CD4-positive, alpha-beta T cell treated with Interleukin-12 subunit alpha and Interleukin-12 subunit beta, for 1 hour (primary cell): ENCODE data around the gene DLG2.
"Not testable (repeated sequence)": the region's sequence is repeated elsewhere in the genome, so short reads cannot be mapped to it uniquely, and the experiment has no call there.

Source experiments
- DNase-seq: peaks from one replicate; pipeline ENCODE4 v3.0.0-alpha.2; 2020

The DLG2 gene

DNA sequence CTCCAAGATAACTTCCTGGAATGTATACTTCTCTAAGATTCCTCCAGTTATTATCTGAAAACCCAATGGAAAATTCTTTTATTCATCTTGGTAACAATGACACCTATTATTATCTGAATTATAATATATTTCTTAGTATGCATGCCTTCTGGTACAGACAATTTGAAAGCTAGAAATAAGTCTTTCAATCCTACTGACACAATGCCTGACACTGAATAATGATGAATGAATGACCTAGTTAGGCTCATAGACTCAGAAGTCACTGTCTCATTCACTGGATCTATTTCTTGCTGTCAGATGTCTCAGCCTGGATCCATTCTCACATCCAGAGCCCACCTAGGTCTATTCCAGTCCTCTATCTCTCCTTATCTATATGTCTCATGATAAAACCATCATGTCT lies 1214.3 kb downstream of the DLG2 start:
- DNase-seq, result no peak

DNA sequence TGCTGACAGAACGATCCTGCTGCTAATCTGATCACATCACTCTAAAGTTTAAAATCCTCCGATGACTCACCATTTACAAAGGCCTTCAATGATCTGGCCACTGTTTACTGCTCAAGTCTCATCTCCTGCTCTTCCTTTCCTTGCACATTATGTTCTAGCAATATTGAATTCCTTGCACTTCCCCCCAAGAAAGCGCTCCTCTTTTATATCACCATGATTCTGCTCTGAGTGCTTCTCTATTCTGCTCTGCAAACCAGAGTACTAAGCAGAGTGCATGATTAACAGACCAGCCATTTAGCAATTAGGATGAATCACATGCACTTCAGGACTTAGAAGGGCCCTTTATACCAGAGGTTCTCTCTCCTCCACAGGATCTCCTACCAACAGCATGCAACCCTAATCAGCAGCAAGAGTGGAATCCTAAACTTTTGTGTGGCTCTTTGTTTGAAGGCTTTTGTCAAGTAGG lies 1218.2 kb downstream of the DLG2 start:
- DNase-seq, result no peak

DNA sequence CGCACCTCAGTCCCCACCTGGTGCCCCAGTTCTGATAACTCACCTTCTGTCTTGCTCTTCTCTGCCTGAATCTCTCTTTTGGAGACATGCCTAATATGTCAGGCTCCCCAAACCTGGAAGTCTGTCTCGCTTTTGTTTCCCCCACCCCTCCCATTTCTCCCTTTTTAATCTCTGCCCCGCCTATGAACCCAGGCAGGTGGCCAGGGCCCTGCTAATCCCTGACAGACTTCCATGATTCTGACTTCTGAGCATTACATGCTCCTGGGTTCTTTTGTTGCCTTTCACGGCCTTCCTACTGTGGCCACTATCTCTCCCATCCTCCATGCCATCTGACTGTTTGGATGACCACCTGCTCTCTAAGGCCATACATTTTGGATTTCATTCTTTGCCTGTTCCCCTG lies 1220.1 kb downstream of the DLG2 start:
- DNase-seq, result no peak

DNA sequence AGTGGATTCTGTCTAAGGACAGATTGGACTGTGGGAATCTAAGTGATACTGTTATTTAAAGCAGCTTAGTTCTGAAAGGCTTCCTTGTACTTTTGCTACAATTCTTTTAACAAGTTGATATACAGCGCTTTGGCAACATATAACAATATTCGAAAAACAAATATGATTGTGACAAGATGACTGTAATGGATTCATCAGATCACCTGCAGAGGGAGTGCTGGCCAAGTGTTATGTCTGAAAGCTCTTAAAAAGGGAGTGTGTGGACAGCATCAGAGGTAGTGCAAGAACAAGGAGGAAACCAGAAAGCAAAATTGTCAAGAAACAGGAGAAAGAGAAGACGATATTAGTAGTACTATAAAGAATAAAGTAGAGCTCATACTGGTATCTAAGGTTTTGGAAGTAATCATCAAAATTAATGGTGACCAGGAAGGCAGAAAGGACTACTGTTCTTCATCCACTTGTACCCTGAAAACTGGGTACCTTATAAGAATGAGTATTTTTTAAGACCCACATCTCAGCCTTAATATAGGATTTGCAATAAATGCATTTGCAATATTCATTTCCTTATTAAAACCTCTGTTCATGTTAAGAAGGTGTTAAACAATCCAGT lies 1229.0 kb downstream of the DLG2 start:
- no peak for DNase-seq

DNA sequence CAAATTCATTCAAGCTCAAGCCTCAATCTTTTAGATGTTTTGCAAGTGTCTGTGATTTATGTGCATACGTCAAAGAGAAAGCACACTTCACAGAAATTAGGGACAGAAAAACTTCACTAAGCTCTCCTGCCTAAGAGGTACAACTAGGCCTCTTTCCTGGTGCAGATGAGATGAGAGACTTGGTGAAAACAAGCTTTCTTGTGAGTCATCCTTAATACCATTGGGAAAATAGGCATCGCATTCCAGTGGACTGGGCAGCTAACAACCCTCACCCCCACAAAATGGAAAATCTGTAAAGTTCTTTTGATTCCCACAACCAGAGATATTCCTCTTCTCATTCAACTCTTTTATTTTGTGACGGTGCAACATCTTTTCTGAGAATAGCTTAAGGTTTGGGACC lies 1230.6 kb downstream of the DLG2 start:
- DNase-seq, result no peak

DNA sequence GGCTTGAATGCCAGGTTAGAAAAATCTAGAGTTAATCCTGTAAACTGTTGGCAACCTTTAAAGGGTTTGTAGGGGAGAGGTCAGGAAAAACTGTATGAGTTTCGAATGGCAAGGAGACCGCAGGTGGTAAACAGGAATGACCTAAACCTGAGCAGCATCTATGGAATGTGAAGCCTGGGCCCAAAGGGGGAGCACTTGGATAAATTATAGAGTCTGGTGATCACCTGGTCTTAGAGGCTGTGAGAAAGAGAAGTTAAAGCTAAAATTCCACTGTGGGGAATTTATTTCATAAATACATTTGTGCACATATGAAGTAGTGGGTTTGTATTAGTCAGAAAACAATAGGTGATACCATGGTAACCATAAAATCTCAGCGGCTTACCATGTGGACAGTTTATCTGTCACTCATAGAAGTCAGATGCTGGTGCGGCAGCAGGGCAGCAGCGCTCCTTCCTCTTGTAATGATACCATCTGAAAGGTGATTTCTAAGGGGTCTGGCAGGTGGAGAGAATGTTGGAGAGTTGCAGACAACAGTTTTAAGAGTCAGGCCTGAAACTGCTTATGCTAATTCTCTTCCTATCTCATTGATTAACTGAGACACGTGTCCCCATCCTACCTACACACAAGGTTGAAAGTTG lies 1236.6 kb downstream of the DLG2 start:
- no peak for DNase-seq

DNA sequence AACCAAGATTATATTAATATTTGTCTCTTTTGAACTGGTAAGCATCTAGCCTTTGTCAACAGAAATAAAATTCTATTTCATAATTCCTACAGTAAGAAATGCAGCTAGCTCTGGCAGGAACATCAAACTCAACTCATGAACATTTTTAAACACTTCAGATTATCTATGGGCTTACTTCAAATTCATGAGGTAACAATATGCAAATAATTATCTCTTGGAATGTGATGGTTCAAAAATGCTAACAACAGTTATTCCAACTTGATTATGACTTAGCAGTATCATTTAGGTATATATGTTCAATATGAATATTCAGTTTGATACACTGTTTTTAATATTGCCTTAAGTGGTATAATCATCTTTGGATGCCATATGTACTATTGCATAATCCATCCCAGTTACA lies 1237.4 kb downstream of the DLG2 start:
- DNase-seq, result no peak

DNA sequence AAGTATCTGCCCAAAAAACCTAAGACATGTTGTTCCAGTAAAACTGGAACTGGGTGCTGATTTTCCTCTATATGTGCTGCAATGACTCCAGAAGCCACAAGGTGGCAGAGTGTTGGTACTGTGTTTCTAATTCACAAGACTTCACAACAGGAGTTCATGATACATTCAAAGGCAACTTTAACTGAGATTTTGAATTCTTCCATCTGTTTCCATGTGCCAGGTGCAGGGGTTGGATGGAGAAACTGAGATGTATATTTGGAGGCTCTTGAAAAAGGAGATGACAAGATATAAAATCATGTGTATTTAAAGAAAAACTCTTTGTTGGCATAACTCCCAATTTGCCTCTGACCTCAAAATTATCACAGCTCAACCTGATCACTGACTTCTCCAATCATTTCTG lies 1242.4 kb downstream of the DLG2 start:
- DNase-seq, result peak; percentile 14

DNA sequence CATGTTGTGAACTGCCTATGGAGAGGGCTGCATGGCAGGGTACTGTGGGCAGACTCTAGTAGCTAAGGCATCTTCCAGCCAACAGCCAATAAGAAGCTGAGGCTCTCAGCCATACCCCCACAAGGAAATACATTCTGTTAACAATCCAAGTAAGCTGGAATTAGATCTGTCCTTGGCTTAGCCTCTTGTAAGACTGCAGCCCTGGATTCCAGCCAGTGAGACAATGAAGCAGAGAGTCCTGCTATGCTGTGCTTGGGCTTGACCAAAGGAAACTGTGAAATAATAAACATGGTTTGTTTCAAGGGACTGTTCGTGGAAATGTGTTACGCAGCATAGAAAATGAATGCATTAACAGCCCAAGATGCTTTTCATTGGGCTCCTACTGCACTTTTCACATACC lies 1243.6 kb downstream of the DLG2 start:
- no peak for DNase-seq

DNA sequence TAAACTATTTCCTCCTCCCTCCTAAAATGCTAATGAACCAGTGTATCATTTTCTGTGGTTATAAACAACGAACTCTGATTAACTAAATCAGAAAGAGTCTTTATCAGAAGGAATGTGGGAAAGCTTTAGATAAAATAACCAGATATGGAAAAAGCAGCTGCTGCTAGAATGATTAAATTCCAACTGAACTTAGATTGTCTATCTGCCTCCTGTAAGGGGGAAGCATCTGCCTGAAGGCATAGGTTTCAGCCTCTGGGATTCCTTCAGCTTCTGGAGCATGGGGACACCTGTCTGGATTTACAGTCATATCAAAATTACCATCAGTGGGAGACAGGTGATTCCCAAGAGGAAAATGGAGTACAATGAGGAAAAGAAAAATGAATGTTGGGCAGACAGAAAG lies 1245.5 kb downstream of the DLG2 start:
- DNase-seq, result no peak

DNA sequence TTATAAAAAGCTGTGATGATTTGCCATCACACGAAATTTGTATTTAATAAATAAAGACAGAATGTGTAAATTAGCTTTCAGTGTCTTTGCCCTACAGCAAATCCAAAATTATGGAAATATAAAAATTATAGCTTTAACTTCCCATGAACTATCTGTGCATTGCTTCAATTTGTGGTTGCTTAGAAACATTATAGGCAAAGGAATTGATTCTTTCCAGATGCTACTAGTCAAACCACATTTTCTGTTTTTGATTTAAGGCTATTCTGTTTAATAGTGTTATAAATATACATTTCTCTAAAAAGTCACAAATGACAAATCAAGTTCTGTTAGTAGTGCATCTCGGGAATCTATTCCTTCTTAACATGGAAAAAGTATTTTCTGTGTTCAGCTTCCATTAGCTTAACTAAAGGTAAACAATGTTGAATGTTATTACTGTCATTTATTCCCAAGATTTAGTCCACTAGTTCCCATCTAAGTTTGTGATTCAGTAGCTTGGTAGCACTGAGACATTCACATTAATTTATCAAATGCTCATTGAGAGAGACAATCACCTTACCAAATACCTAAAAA lies 1254.7 kb downstream of the DLG2 start:
- DNase-seq, result no peak

DNA sequence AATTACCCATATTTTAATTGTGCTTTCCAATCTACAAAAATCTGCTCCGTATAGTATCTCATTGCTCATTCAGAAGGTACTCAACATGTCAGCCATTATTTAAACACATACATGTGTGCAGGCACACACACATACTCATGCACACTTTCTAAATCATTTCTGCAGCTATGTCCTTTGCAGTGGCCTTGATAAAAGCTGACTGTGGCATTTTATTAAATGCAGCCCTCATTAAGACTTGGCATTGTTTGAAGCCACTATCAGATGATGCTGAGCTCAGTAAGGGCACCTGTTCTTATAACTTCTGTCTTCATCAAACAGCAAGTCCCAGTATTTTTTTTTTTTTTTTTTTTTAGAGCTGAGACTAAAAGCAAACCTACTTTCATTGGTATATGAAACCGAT lies 1269.1 kb downstream of the DLG2 start:
- DNase-seq, result no peak

DNA sequence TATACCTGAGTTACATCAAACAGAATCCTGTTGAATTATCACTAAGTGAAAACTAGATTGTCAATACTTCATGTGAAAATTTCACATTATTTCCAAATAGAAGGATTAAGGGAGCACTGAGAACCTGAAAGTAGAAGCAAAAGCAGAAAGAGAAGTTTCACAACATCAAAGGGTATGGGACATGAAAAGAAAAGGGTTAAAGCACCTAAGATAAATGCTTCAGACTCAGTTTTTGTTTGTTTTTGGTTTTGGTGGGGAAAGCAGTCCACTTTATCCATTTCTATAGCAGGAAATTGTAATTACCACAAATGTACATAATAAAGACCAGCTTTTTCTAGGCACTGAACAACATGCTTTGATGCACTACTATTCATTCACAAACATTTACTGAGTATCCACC lies 1271.2 kb downstream of the DLG2 start:
- DNase-seq, result no peak

DNA sequence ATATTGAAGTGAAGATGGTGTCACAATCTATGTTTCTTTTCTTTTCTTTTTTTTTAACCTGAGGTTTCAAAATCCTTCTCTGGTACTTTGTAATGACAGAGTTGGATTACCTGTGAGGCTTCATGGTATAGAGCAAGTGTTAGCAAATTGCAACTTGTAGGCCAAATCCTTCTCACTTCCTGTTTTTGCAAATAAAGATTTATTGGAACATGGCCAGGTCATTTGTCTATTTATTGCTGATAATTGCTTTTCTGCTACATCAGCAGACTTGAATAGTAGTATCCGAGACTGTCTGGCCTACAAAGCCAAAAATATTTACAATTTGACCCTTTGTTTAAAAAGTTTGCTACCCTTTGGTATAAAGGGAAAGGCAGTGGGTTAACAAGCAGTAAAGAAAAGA lies 1281.5 kb downstream of the DLG2 start:
- no peak for DNase-seq

DNA sequence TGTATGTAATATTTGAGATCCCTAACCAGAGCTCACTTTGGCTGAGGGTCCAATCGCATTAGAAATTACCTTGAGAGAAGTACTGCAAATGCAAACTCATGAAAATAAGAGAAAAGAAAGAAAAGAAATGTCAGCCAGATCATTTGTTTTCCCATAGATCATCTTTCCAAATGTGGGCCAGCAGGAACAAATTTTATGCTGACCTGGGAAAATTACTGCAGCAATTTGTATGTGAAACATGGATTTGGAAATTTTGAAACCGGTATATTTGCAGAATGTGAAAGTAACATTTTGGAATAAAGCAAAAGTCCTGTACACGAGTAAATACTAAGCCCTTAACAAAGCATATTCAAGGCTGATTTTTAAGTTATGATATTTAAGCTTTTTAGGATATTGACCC lies 1282.1 kb downstream of the DLG2 start:
- DNase-seq, result no peak

DNA sequence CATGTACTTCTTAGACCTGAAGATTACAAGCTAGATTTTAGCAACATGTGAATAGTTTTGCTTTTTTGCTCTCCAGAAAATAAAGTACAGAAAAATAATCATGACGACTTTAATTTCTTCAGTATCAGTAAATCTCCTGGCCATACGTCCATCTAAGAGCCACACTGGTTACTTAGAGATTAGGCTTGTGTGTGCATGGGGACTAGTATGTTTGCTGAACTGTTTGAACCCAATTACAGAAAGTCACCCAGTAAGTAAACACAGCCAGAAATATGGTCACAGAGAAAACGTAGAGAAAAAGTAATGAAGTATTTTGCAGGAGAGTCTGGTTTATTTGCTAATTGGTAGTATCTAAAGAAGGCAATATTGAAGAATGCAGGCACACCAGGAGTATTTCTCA lies 1287.3 kb downstream of the DLG2 start:
- DNase-seq, result no peak

DNA sequence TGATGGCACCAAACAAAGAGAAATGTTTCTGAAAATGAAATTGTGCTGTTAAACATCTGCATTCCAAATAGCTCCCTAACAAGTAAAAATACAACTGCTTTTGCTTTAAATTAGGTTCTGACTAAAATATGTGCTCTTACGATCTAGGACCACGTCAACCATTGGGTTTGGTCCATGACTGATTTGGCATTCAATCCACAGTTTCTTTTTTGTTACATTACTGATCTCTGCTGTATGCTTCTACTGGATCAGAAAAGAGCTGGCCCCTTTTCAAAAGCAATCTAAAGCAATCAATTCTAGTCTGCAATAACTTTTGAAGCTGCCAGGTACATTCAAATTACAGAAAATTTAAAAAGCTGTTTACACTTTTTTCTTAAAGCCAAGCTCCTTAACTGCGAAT lies 1293.9 kb downstream of the DLG2 start:
- DNase-seq, result no peak

DNA sequence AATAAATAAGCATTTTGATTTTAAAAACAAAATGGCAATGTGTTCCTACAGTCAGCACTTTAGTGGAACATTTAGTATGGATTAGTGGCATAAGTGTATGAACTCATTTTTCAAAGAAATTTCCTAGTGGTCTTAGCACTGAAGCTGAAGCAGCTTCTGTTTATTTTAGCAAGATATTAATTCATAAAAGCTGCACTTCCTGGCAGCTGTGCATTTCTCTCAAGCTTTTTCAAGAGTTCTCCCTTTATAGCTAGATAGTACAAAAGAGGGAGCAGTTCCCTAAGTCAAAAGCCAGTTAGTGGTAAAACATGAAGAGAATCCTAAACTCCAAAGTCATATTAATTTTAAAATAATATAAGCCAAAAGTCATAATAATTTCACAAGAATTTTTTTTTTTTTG lies 1304.9 kb downstream of the DLG2 start:
- no peak for DNase-seq

DNA sequence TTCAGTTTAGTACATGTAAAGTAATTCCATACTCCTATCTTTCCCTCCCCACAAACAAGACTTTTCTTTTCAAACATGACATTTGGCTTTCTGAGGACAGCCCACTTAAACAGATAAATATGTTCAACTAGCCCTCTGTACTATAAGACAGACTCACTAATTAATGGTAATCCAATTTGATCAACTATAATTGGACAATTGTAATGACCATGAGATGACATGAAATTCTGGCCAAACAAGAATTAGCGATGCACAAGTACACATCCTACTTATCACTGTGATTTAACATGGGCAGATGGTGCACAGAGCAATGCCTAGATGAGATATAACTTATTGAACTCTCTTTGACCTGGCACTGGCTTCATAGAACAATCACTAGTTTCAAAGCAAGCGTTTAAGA lies 1307.3 kb downstream of the DLG2 start:
- no peak for DNase-seq

DNA sequence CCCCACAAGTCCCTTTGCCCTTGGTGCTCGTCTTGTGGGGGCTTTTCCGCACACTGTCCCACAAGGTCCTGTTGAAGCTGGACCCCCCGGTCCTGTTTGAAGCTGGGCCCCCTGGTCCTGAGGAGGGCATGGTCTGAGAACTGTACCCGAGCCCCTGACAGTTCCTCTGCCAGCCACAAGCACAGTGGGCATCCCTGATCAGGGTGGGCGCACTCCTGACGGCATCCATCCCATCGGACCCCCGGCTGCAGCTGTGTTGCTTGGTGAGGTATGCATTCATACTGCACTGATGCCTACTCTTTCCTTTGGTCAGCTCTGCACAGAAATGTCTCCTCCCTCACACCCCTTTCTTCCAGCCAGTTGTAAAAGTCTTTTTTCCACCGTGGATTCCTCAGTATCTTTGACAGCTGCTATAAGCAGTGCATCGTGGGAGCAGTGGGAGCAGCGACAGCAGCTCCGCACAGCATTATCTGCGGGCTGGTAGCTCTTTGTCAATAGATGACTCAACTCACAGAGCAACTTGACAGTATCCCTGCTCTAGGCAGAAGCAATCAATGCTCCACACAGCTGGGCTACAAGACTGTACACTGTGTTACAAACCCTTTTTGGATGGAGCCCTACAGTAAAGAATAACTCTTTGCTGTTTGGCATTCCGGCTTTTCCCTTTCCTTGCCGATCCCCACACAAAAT lies 1310.1 kb downstream of the DLG2 start:
- DNase-seq, result no peak

DNA sequence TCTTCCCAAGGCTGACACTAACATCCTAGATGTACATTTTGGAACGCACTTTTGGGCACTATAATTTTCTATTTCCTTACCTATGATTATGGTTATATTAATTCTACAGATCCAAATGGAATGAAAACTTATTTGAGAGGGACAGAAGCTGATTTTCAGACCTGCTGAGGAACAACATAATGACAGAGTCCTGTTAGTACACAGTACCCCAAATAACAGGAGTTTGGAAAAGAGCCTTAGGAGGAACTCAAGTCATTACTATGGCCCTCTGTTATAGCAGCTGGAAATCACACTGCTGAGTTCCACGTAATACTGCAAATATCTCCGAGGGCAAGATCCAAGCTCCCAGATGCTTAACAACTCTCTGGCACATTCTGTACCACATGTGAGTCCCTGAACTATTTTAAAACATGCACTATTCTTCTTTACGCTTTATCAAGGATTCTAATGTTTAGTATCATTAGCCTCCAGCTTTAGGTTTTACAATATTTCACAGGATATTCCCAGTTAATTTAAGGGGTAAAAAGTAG lies 1313.2 kb downstream of the DLG2 start:
- DNase-seq, result no peak

DNA sequence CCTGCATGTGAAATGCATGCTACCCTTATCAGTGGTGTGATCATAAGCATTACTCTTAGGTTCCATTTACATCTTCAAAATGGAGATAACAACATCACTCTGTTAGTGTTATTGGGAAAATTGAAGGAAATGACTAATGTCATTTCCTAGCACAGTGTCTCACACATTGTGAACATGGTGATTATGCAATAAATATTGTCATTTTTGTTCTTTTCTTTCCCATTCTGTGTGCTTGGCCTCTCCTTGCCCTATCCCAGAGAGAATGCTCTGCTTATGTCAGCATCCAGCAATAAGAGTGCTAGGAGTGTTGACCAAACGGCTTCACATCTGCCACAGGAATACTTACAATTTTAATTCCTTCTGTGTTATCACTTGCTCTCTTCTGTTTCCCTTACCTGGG lies 1316.9 kb downstream of the DLG2 start:
- DNase-seq, result no peak

DNA sequence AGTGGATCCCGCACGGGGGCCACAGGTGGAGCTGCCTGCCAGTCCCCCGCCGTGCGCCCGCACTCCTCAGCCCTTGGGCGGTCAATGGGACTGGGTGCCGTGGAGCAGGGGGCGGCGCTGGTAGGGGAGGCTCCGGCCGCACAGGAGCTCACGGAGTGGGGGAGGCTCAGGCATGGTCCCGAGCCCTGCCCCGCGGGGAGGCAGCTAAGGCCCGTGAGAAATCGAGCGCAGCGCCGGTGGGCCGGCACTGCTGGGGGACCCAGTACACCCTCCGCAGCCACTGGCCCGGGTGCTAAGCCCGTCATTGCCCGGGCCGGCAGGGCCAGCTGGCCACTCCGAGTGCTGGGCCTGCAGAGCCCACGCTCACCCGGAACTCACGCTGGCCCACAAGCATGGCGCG lies 1318.7 kb downstream of the DLG2 start:
- DNase-seq, result not testable (repeated sequence)

DNA sequence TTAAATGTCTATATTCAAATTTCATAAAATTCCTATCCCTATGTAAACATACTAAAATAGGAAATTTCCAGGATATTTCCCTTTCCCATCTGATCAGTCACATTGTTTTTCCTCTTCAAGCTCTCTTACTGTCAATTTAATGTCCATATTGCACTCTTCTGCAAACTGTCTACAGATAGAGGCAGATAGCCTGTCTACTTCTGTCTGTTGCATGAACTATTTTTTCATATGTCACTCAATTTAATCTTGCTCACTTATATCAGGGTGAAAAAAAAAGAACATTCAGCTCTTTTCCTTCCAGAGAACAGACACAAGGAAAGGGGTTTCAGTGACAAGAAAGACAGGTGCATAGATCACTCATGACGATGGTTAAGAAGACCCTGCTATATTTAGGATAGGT lies 1327.1 kb downstream of the DLG2 start:
- no peak for DNase-seq
